ENCODE data around the gene SPNS3.

SPNS3 gene

GRCh38 chr17:4479982-4480751, 46.4 kb downstream of the SPNS3 start:
- Histone ChIP-seq H3K4me2 (ENCODE audit: low read depth, low read length) (no peak overlapping the region), H3K36me3 (replicated peaks; ENCODE audit: insufficient read depth, low read length) (no peaks in the 10 kb centered on the region), H3K79me2 (ENCODE audit: low read length) (no peaks in the 10 kb centered on the region), H3K27me3 (replicated peaks; ENCODE audit: insufficient read depth, low read length) (peaks cover 8% of the 10 kb centered on the region; the same call in 1 of the 2 replicates), H3F3A (ENCODE audit: insufficient read depth, low read length) (no peaks in the 10 kb centered on the region), H3K9me3 (replicated peaks; ENCODE audit: insufficient read depth, low read length) (no peaks in the 10 kb centered on the region), H3K9me2 (replicated peaks; ENCODE audit: insufficient read depth, low read length) (no peaks in the 10 kb centered on the region), H4K20me1 (ENCODE audit: insufficient read depth, low read length) (no peaks in the 10 kb centered on the region), H3K4me1 (ENCODE audit: low read length) (peaks cover 10% of the 10 kb centered on the region; the same call in 1 of the 2 replicates), H3K4me3 (ENCODE audit: low read length) (no peak overlapping the region), H3K27ac (ENCODE audit: low read length) (no peak overlapping the region), H3K9ac (ENCODE audit: low read length) (no peak overlapping the region), H2AFZ (ENCODE audit: low read length) (no peak overlapping the region)
- no peak for DNase-seq
- TF ChIP-seq EZH2 (optimal IDR thresholded peaks at IDR 0.05; ENCODE audit: low read depth, low read length) = no peak
- no peak for TF ChIP-seq EZH2phosphoT487 (IDR thresholded peaks at IDR 0.05; ENCODE audit: low read length)
- no peak for TF ChIP-seq CTCF (IDR thresholded peaks at IDR 0.05; ENCODE audit: low read length)

GRCh38 chr17:4480929-4481898, 47.5 kb downstream of the SPNS3 start:
- no peaks in the 10 kb centered on the region for H3K36me3 ChIP-seq (replicated peaks; ENCODE audit: insufficient read depth, low read length)
- no peak overlapping the region for H3K9ac ChIP-seq (ENCODE audit: low read length)
- no peaks in the 10 kb centered on the region for H3K79me2 ChIP-seq (ENCODE audit: low read length)
- H3K4me2 ChIP-seq (ENCODE audit: low read depth, low read length) = no peak overlapping the region
- no peak overlapping the region for H3K4me3 ChIP-seq (ENCODE audit: low read length)
- no peaks in the 10 kb centered on the region for H4K20me1 ChIP-seq (ENCODE audit: insufficient read depth, low read length)
- H3K9me2 ChIP-seq (replicated peaks; ENCODE audit: insufficient read depth, low read length) = no peaks in the 10 kb centered on the region
- DNase-seq = no peak
- H3K4me1 ChIP-seq (ENCODE audit: low read length) = peaks cover 8% of the 10 kb centered on the region; the same call in 1 of the 2 replicates
- peak overlapping the region; percentile 36; the same call in 1 of the 2 replicates for H2AFZ ChIP-seq (ENCODE audit: low read length)
- no peak overlapping the region for H3K27ac ChIP-seq (ENCODE audit: low read length)
- no peaks in the 10 kb centered on the region for H3F3A ChIP-seq (ENCODE audit: insufficient read depth, low read length)
- H3K9me3 ChIP-seq (replicated peaks; ENCODE audit: insufficient read depth, low read length) = no peaks in the 10 kb centered on the region
- TF ChIP-seq CTCF (IDR thresholded peaks at IDR 0.05; ENCODE audit: low read length) (no peak), EZH2phosphoT487 (IDR thresholded peaks at IDR 0.05; ENCODE audit: low read length) (no peak), EZH2 (optimal IDR thresholded peaks at IDR 0.05; ENCODE audit: low read depth, low read length) (no peak)
- H3K27me3 ChIP-seq (replicated peaks; ENCODE audit: insufficient read depth, low read length) = peaks cover 8% of the 10 kb centered on the region; the same call in 1 of the 2 replicates

- DNase-seq = no peak
- peaks cover 12% of the 10 kb centered on the region; the same call in 1 of the 2 replicates for H3K27me3 ChIP-seq (replicated peaks; ENCODE audit: insufficient read depth, low read length)
- no peaks in the 10 kb centered on the region for H3K9me3 ChIP-seq (replicated peaks; ENCODE audit: insufficient read depth, low read length)
- no peaks in the 10 kb centered on the region for H3K36me3 ChIP-seq (replicated peaks; ENCODE audit: insufficient read depth, low read length)
- H4K20me1 ChIP-seq (ENCODE audit: insufficient read depth, low read length) = no peaks in the 10 kb centered on the region
- H3F3A ChIP-seq (ENCODE audit: insufficient read depth, low read length) = no peaks in the 10 kb centered on the region
- H3K4me2 ChIP-seq (ENCODE audit: low read depth, low read length) = no peak overlapping the region
- no peak overlapping the region for H3K27ac ChIP-seq (ENCODE audit: low read length)
- no peaks in the 10 kb centered on the region for H3K79me2 ChIP-seq (ENCODE audit: low read length)
- peaks cover 6% of the 10 kb centered on the region; the same call in 1 of the 2 replicates for H3K4me1 ChIP-seq (ENCODE audit: low read length)
- TF ChIP-seq CTCF (IDR thresholded peaks at IDR 0.05; ENCODE audit: low read length) (no peak), EZH2 (optimal IDR thresholded peaks at IDR 0.05; ENCODE audit: low read depth, low read length) (no peak), EZH2phosphoT487 (IDR thresholded peaks at IDR 0.05; ENCODE audit: low read length) (no peak)
- H3K9me2 ChIP-seq (replicated peaks; ENCODE audit: insufficient read depth, low read length) = no peaks in the 10 kb centered on the region
- H3K4me3 ChIP-seq (ENCODE audit: low read length) = no peak overlapping the region
- H3K9ac ChIP-seq (ENCODE audit: low read length) = no peak overlapping the region
- no peak overlapping the region for H2AFZ ChIP-seq (ENCODE audit: low read length)
These were observed 48.7 kb downstream of the SPNS3 start for GRCh38 chr17:4482338-4483011.

All from MM.1S (cell line).